Activated T-helper 1 cell treated with anti-CD3 and anti-CD28 coated beads, Interleukin-2, amount 50 U/mL, for 16 hours (primary cell): ENCODE measurements around the gene ARHGAP26.
"Not testable (repeated sequence)": the region's sequence is repeated elsewhere in the genome, so short reads cannot be mapped to it uniquely, and the experiment has no call there.

Experiments used
- DNase-seq, 2 donors: peaks; one replicate each; pipeline ENCODE4 v3.0.0-alpha.2; 2020; ENCODE audit warnings: low read depth in 1 of 2, low spot score in 1 of 2

ARHGAP26 gene

GRCh38 chr5:142952229-142952628, 182.1 kb downstream of the ARHGAP26 start:
- DNase-seq = no peak

DNA sequence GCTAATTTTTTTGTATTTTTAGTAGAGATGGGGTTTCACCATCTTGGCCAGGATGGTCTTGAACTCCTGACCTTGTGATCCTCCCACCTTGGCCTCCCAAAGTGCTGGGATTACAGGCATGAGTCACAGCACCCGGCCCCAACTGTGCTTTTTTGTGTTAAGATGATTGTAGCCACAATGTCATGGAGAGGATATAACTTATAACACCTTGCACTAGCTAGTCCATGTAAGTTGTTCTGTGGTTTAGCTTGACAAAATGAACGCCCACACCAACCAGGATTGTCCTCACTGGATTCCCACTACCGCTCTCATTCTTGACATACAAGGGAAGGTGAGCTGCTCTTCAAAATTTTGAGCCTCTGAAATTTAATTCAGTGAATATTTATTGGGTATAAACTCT, 182.7 kb downstream of the ARHGAP26 start:
- DNase-seq = not testable (repeated sequence)

- DNase-seq = no peak
Measured at GRCh38 chr5:142954455-142954854, 184.3 kb downstream of the ARHGAP26 start.

GRCh38 chr5:142955628-142956027, 185.5 kb downstream of the ARHGAP26 start:
- DNase-seq = no peak

DNA sequence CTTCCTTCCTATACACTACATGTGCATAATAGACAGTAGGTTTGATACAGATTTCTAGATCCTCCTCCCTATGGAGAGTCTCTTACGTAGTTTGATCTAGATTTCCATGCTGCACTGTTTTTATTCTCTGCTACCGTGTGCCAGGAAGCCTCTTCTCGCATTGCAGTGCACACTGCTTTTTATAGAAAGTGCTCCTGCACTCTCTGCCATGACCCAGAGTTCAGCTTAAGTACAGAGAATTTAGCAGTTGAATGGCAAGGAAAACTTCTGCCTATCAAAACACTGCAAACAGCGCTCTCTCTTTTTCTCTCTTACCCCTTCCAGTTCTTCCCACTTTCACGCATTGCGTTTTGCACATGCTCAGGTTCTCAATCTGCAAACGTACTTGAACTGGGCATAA, 187.4 kb downstream of the ARHGAP26 start:
- DNase-seq = no peak

DNA sequence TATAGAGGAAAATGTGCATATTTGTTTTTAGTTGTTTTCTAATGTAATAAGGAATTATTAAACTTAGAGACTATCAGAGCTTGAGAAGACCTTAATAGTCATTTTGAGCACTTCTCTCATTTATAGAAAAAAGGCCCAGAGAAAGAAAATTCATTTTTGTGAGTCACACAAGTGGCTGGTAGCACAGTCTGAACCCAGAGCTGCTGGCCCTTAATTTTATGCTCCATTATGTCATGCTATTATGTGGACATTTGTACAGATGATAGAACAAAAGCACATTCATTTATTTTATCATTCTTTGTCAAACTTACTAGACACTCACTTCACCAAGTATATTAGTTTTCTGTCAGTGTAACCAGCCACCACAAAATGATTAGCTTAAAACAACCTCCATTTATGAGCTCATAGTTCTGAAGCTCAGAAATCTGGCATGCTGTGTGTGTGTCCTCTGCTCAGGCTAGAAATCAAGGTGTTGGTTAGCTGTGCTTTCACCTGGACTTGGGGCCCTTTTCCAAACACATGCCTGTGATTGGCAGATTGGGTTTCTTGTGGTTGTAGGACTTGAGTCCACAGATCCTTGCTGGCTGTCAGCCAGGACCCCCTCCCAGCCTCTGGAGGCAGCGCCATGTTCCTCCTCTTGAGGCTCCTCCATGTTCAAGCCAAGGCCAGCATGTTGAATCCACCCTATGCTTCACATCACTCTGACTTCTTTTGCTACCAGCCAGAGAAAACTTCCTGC, 188.9 kb downstream of the ARHGAP26 start:
- DNase-seq = no peak

DNA sequence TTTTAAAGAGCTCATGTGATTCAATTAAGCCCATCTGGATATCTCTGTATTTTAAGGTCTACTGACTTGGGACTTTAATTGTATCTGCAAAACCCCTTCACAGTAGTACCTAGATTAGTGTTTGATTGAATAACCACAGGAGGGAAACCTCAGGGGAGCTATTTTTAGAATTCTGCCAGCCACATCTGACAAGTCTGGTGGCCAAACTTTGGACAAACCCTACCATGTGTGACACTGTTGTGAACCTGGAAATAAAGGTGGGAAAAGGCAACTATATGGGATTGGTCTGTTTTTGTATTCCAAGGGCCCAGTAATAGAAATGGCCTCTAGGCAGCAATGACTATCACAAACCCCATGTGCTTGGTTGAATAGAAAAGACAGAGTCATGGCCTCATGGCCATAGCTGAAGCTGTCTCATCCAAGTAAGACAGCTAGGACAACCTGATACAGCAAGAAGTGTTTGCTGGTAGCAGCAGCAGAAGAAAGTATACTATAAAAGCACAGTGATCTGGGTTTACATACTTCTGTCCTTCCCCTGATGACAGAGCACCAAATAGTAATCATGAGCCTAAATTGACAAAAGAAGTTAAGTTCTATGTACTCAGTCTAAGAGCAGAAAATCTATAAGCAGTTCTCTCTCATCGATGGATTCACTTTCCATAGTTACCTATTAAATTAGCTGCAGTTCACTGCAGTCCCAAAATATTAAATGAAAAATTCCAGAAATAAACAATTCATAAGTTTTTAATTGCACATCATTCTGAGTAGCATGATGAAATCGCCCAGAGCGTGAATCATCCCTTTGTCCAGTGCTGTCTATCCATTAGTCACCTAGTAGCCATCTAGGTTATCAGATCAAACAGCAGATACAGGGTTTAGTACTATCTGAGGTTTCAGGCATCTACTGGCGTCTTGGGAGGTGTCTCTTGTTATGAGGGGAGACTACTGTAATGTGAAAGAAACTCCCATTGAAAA, 189.8 kb downstream of the ARHGAP26 start:
- DNase-seq = no peak

DNA sequence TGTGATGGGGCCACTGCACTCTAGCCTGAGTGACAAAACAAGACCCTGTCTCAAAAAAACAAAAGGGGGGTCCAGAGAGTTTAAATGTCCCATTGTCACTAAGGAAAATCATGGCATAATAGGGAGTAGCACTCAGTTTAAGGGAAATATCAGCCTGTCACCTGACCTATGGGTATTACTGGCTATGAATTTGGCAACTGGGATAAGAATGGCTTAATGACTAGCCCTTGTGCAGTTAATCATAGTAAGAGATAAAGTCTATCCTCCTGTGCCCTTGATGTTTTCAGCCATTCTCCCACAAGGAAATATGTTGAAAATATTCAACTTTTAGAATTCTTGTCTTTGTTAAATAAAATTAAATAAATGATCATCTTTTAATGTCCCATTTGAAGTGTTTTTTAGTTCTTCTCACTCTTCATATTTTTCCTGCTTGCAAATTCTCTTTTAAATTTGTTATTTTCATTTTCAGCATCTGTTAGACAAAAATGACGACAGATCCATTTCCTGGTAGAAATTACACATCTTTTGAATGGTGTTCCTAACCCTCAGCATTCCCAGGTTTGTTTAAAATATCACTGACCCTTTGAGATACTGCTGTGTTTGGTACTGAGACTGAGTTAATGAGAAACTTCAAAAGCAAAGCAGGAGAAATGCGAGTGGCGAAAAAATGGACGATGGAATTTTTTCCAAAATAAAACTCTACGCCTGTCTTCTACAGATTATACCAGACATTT, 191.4 kb downstream of the ARHGAP26 start:
- no peak for DNase-seq

DNA sequence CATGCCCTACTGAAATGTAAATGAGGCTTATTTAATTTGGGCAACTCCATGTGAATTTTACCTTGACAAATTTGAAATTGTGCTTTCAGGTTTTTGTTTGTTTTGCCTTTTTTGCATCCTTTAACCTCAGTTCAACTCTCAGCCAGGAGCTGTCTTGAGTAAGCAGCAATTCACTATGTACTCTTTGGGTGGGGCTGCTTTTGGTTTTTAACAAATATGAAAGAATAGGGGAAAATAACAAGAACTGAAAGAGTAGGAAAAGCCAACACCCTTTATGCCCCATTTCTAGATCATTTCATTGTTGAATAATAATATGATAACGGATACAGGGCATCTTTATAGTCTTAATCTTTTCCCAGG, 192.0 kb downstream of the ARHGAP26 start:
- no peak for DNase-seq

DNA sequence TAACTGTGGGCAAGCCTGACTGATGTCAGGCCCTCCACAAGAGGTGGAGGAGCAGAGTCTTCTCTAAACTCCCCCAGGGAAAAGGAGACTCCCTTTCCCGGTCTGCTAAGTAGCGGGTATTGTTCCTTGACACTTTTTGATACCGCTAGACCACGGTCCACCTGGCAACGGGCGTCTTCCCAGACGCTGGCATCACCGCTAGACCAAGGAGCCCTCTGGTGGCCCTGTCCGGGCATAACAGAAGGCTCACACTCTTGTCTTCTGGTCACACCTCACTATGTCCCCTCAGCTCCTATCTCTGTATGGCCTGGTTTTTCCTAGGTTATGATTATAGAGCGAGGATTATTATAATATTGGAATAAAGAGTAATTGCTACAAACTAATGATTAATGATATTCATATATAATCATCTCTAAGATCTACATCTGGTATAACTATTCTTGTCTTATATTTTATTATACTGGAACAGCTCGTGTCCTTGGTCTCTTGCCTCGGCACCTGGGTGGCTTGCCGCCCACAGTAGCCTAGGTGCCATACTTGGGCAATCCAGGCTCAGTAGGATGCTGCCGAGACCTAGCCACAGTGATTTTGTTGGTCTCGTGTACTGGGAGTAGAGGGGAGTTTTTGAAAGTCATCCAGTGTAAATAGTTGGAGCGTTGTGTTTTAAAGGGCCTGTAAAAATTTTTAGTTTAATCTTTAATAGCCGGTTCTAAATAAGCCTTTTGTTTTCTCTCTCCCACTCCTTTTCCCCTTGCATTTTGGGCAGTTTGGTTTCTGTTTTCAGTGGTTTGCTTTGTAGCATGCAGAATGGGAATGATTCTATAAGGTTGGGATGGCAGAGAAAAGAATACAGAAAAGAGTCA, 195.3 kb downstream of the ARHGAP26 start:
- not testable (repeated sequence) for DNase-seq

- DNase-seq = no peak
Measured at GRCh38 chr5:142966121-142966420, 195.9 kb downstream of the ARHGAP26 start.

DNA sequence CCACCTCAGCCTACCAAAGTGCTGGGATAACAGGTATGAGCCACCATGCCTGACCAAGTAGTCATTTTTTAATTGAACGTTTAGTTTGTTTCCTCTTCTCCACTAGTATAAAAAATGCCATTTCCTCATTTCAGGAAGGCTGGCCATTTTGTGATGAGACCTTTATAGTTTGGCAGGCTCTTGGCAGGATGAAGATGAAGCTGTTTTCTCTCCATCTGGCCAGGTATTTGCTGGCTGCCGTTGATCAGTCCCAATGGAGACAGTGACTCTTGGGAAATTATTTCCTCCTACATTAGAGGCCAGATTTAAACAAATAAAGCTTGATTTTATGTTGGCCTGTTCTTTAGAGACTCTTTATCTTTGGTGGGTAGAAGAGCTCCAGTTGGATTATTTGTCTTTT, 199.0 kb downstream of the ARHGAP26 start:
- no peak for DNase-seq

DNA sequence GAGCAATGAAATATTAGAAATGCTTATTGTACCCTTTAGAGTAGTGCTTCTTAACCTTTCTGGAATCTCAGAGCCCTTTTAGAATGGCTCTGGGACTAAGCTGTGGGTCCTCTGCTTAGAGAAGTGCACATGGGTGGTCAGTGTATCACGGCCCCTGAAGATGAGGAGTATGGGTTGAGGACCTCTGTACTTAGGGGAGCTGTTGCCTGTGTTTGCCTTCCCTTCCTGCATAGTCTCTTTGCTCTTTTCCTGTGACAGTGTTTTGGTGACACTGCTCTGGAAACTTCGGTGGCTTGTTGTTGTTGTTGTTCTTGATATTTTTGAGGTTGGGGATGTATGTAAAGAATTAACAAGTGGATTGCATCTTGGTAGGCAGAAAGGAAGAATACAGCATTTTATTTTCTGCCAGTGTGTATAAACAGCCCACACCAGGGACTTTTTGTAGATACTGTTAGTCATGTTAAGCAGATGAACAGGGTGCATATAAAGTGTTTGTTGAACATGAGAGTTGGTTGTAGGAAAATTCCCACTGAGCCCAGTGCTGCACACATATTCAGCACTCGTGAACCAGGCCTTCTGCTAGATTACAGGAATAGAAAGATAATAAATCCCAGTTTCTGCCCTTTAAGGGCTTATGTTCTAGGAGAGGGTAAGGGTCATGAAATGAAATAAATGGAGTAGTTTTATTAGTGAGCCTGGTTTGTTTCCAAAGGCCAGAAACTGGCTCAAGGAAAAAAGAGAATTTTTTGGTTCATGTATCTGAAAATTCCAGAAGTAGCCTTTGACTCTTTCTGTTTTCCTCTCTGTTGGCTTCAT, 199.7 kb downstream of the ARHGAP26 start:
- no peak for DNase-seq

DNA sequence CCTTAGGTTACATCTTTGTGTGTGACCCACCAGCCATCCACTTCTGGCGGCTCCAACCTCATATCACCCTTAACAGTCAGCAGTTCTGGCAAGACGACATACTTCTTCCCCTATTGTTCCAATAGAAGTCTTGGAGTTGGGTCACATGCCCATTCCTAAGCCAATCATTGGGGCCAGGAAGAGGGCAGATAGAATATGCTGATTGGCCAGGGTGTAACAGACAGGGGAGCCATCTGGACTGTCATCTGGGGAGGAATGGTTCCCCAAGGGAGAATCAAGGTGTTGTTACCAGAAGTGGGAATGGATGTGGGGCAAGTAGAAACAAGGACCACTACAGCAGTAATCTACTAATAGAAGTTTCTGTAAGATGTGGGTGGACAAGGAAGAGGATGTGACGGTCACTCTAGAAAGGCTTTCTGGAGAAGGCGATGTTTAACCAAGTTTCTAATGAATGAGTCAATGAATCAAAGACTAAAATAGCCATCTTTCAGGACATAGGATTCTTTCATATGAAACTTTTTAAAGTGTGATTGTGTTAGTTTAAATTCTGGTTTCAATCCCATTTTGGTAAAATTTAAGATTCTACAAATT, 200.4 kb downstream of the ARHGAP26 start:
- DNase-seq = no peak

DNA sequence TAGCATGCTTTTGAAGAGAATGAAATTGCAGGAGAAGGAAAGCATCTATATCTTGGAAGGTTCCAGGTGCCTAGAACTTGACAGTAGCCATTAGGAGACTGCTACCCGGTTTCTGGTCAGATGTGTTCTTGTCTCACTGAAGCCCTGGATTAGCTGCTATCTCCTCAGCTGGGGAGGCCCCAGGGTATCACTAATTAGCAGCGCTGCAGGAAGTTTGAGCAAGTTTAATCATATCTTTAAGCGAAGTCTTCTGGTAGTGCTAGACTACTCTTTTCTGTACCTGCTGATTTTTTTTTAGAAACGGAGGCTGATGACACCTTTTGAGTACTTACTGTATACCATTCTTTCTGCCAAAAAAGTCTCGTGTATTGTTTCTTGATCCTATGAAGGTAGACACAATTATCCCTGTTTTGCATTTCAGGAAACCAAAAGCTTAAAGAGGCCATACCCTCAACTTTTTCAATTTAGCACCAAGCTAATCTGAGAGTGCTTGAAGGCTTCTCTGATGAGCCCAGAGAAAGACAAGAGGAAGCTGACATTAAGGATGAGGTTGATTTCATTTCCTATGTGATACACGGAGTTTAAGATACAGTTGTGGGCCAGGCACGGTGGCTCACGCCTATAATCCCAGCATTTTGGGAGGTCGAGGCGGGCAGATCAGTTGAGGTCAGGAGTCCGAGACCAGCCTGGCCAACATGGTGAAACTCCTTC, 201.3 kb downstream of the ARHGAP26 start:
- no peak for DNase-seq

- no peak for DNase-seq
Measured at GRCh38 chr5:142972064-142972570, 201.9 kb downstream of the ARHGAP26 start.

- no peak for DNase-seq
Measured at GRCh38 chr5:142973932-142974331, 203.8 kb downstream of the ARHGAP26 start.

GRCh38 chr5:142974409-142974808, 204.2 kb downstream of the ARHGAP26 start:
- no peak for DNase-seq

DNA sequence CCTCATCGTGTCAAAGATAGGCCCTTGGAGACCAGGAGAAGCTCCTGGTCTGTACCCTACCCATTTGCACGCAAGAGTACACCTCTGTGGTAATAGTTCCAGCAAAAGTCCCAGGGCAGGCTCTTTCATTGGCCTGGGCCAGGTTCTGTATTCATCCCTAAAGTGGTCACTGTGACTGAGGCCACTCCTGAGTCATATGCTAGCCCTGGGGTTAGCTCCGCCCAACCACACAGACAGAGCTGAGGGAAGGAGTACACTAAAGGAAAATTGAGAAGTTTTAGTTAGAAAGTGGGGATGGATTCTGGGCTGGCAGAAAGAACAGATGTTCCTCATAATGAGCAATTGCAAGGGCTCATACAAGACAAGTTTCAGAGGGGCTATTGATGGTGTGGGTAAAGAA, 206.7 kb downstream of the ARHGAP26 start:
- no peak for DNase-seq
